Activated CD4-positive, alpha-beta T cell treated with anti-CD3 and anti-CD28 coated beads for 24 hours (primary cell): ENCODE measurements around the gene BRF1.
"Not testable (repeated sequence)": the region's sequence is repeated elsewhere in the genome, so short reads cannot be mapped to it uniquely, and the experiment has no call there.

ENCODE experiments used
- DNase-seq, 2 donors: peaks; one replicate each; pipeline ENCODE4 v3.0.0-alpha.2; 2020; ENCODE audit warnings: low read depth in 2 of 2

Gene BRF1

DNA sequence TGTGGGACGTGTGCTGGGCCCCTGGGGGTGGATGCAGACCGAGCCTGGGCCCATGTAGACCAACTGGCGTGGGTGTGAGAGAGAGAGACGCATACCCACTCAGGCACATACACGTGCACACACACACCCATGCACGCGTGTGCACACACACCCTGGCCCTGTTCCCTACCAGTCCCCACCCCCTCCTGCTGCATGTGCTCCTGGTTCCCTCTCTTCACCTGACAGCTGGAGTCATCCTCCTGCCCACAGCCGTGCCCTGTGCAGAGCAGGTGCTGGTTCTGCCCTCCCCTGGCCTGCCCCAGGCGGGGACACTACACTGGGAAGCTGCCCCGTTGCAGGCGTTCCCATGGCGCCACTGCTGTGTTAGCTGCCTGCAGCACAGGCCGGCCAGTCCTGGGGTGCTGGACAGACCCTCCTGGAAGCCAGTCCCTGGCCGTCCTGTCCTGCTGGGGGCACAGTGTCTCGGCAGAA lies 32.3 kb upstream of the BRF1 start:
- no peak for DNase-seq

GRCh38 chr14:105332350-105332874 lies 31.6 kb upstream of the BRF1 start:
- DNase-seq = no peak

DNA sequence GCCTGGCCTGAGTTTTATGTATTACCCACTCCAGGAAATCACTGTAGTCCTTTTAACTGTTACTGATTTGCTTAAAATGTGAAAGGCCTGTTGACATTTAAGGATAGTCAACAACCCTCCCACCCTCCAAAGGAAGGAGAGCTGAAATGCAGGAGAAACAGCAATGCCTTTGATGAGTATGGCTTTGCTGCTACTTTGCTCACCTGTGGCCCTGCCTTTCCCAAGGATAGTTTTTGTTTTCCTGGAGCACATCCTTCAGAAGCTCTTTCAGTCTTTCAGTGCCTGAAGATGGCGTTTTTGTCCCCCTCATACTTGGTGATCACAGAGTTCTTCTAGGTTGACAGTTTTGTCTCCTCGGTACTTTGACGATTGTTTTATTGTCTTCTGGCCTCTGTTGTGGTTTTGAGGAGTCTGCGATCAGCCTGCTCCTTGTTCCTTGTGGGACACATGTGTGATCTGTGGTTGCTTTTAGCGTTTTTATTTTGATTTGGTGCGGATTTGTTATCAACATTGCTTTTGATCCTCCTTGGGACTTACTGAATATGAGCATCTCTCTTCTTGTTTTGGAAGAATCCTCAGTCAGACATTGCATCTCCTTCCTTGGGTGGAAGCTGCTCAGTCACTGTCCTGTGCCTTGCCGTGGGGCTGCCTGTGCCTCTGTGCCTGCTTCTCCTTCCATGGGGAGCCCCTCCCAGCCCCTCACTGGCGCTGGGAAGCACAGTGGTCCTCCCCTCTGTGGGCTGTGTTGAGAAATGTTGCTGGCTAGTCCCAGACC lies 31.0 kb upstream of the BRF1 start:
- no peak for DNase-seq

DNA sequence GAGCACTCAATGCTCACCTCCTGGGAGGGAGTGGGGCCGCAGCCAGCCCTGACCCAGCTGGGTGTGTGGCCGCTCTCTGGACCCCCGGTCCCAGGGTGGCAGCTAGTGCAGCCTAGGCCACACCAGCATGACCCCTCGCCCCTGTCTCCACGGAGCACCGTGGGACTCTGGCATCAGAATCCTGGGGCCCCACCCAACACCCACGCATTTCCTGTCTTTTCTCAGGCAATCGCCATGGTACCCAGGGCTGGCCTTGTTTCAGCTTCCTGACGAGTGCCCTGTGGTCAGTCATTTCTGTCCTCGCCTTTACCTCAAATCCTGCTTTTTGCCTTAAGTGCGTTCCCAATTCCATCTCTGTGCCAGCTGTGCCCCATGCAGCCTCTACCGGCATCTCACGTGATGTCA lies 29.7 kb upstream of the BRF1 start:
- no peak for DNase-seq

GRCh38 chr14:105329411-105330150 lies 28.8 kb upstream of the BRF1 start:
- no peak for DNase-seq

DNA sequence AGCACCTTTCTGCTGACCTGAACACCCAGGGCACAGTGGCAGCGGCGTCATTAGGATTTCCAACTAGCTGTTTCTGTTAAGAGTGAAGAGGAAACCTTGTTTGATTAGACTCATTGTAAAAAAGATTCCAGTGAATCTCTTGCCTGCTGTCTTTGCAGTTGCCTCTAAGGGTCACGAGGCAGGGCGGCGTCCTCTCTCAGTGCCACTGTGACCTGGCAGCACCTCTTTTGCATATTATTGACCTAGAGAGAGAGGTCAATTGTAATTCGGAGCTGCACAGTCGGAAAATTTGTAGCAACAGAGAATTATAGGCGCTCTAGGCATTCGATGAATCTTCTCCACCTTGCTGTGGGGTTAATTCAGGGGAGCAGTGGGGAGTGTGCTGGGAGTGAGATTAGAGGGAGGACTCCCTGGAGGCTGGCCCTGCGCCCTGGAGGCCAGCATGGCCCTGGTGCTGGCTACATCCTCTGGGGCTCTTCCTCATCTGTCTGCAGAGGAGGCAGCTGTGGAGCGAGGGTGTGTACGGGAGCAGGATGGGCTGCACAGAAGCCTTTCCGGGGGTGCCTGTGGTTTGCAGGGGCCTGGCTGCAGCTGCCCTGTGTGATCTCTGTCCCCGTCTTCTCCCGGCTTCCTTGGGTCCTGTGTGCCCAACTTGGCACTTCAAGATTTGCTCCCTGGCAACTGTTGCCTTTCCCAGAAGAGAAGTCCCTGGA lies 28.0 kb upstream of the BRF1 start:
- no peak for DNase-seq

- no peak for DNase-seq
Measured at GRCh38 chr14:105328070-105328677, 27.4 kb upstream of the BRF1 start.

GRCh38 chr14:105327695-105328045 lies 26.9 kb upstream of the BRF1 start:
- not testable (repeated sequence) for DNase-seq

DNA sequence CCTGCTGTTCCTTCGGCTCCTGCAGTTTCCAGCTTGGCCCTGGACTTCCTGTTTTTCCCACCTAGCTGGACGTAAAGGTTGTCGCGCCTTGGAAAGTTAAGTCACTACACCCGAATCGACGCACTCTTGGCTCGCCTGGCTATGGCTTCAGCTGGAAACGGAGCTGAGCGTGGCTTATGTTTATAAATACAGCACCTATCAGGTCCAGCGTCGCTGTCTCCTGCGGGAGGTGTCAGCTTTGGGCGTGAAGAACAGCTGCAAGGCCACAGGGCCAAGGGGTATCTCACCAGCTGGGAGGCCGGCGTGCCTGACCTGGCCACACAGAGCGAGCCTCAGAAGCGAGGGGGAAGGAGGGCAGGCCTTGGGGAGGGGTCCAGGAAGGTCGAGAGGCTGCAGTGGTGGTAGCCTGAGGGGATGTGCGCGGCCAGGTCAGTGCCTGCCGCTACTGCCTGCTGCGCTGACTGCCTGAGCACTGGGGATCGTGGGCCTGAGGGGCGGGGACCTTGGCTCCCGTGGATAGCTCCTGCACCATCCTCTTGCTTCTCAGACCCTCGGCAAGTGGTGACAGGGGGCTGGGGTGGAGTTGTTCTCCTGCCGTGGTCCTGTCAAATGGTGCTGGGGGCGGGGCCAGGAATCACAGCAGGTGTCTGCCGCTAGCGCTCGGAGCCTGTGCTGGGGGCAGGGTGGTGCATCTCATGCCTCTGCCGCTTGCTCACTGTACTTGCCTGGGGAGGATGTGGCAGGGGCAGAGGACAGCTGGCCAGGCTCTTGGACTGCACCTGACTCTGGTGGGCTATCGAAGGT lies 26.3 kb upstream of the BRF1 start:
- no peak for DNase-seq

- DNase-seq = no peak
Measured at GRCh38 chr14:105326568-105326867, 25.7 kb upstream of the BRF1 start.

DNA sequence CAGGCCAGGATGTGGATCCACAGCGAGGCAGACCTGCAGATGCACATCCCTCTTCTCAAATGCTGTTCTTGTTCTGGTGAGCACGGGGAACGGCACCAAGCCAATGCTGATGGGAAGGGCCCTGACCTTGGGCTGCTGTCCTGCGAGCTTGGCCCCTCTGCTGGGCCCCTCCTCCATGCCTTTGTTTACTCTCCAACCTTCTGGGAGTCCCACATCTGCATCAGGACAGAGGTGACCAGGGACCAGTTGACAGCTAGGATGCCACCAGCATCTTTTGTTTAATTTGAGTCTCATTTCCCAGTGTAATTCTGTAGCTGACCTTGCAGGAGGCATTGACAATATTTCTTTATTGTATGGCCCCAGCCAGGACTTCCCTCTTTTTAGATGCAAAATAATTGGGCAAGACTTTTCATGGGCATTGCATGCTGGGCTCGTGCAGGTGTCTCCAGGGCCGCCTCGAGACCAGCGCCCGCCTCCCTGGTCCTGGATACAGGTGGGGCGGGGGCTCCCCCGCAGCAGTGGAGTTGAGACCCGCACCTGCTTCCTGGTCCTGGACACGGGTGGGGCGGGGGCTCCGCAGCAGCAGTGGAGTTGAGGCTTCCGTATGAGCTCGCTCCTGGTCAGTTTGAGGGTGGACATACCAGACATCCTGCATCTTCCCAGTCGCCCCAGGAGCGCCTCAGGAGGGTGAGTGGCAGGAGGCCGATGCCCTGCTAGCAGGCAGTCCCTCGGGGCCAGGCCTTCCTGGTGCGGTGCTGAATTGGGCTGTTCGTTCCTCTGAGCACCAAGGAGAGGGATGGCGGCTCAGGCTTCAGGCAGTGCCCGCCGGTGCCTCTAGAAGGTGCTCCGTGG lies 25.1 kb upstream of the BRF1 start:
- DNase-seq = no peak

DNA sequence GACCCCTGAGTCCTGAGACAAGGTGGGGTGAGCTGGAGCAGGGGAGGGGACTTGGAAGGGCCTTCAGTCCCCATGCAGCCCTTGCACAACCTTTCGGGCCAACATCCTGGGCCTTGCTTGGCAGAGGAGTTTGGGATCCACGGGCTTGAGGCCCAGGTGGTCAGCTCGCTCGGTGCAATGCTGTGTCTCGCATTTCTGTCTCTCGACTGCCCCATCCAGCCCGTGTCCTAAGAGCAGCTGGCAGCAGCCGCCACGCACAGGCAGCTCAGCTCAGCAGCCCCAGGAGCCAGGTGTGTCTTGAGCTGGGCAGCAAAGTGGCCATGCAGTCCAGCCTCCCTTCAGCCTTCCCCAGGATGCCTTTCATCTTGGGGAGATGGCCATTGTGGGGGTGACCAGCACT lies 24.5 kb upstream of the BRF1 start:
- no peak for DNase-seq

- DNase-seq = no peak
Measured at GRCh38 chr14:105324871-105325270, 24.1 kb upstream of the BRF1 start.

DNA sequence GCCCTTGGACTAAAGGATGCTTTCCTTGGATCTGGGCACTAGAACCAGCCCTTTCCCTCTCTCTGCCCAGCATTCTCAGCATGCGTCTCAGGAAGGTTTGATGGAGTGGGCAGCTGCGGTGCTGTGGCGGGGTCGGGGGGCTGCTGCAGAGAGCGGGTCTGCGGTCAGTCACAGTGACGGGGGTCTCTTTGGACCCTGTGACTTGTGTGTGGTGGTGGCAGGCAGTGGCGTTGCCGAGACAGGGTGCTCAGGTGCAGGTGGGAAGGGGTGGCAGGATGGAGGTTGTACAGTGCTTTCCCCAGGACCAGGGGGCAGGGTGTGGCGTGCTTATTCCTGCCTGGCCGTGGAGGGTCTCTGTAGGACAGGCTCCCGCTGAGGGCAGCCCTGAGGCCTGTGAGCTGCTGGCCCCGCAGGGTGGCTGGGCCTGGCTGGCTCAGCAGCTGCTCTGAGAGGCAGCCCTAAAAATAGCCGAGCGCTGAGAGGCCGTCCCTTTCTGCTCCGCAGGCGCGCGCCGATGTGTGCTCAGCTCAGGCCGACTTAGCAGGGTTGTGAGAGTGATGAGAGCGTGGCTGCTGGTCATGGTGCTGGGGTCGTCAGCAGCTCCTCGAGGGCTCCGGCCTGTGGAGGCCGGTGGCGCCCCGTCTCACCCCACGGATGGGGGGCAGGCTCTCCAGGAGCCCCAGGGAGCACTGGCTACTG lies 23.4 kb upstream of the BRF1 start:
- DNase-seq = no peak

DNA sequence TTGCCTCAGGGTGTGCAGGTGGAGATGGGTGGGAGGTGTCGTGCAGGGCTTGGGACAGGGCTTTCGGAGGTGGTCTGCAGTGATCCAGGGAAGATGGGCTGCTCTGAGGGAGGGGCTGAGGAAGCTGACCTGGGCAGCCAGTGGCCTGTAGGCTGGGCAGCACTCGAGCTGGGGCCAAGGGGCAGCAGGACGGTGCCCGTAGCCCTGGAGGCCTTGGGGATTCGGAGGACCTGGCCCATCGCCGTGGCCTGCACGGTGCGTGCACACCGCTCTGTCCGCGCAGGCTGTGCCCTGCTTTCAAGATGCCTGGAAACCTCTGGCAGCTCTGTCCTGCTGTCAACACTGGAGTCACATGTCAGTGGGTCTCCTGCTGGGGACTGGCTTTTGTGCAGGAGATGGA lies 22.9 kb upstream of the BRF1 start:
- no peak for DNase-seq

GRCh38 chr14:105322791-105323556 lies 22.2 kb upstream of the BRF1 start:
- no peak for DNase-seq

DNA sequence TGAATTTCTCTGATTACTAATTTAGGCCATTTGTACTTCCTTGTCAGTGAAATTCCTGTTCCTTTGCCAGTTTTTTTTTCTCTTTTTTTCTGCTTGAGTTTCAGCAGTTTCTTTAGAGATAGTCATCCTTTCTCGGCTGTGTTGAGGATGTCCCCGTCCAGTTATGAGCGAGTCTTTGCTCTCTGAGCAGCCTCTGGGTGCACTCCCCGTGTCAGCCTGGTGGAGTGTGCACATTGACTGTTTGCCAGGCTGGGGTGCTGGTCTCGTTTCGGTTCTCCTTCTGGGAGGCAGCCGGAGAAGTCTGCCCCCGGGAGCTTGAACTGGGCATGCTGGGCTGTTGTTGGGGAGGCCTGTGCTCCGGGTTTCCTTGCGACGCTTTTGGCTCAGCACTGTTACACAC lies 16.7 kb upstream of the BRF1 start:
- DNase-seq = no peak

- DNase-seq = no peak
Measured at GRCh38 chr14:105316968-105317510, 16.2 kb upstream of the BRF1 start.

- no peak for DNase-seq
Measured at GRCh38 chr14:105316577-105316941, 15.8 kb upstream of the BRF1 start.
